ENCODE results near the gene DIO2. TPM values are rescaled to one million over a fixed set of nuclear protein-coding genes. Genes with fewer than 3 reads are reported as not detected.

Gene DIO2
- total and polyA plus RNA-seq, 4 experiments from 2014 or later = not detected

DNA sequence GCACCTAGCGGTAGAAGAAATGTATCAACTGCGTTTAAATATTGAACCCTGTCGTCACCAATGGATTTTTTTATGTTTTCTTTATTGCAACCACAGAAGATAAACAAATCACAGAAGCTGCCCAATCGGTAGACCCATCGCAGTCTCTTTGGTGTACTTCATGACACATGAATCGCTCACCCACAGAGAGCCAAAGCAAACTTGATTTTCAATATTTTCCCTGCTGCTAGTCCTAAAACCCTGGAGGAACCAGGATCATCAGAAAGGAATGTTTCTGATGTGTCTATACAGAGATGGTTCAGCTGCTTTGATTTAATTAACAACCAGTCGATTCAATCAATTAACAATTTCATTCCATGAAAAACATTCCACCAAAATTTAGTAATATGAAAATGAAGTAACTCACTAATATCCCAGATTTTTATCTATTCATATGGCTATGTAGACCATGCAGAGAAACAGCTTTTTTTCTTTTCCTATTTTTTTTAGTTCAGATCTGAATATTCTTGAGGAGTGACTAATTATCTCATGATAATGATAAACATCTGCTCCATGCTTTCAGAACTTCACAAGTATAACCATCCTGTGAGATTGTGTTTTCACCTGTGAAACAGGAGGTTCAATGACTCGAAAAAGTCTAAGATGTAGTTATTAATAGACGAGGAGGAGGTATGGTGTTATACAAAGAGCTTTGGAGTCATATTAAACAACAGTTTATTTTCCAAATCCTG, 46.1 kb downstream of the DIO2 start:
- H3K36me3 Mint-ChIP-seq = no peaks in the 10 kb centered on the region
- peaks cover 0 to 1% of the 10 kb centered on the region in 2 donors for H3K27me3 Mint-ChIP-seq
- H3K9me3 Mint-ChIP-seq = peaks cover 0 to 5% (median under 1%) of the 10 kb centered on the region in 8 donors
- intact Hi-C loops (cut with micrococcal nuclease) = no loop called here
- H3K4me3 Mint-ChIP-seq = no peak overlapping the region
- H3K4me1 Mint-ChIP-seq = no peaks in the 10 kb centered on the region
- DNase-seq = no peak
- no peaks in the 10 kb centered on the region for H3K27me3 ChIP-seq (ENCODE audit: insufficient read depth, low read length)
- H3K4me1 ChIP-seq (ENCODE audit: insufficient read depth, low read length) = no peaks in the 10 kb centered on the region
- H3K36me3 ChIP-seq (ENCODE audit: insufficient read depth, low read length) = no peaks in the 10 kb centered on the region
- no peak overlapping the region for H3K27ac Mint-ChIP-seq
- no peaks in the 10 kb centered on the region for H3K9me3 ChIP-seq (ENCODE audit: control insufficient read depth in 1 of 2, low read length in 2 of 2)
- CTCF ChIA-PET (ENCODE audit: partially characterized antibody) = no interaction called here
- H3K27ac ChIP-seq (ENCODE audit: low read depth, low read length) = no peak overlapping the region
- POLR2A ChIA-PET (ENCODE audit: partially characterized antibody) = no interaction called here
- no peak overlapping the region for H3K4me3 ChIP-seq (ENCODE audit: low read length in 2 of 2)

GRCh38 chr14:80152763-80153162, 58.5 kb downstream of the DIO2 start:
- no peak overlapping the region for H3K27ac Mint-ChIP-seq

DNA sequence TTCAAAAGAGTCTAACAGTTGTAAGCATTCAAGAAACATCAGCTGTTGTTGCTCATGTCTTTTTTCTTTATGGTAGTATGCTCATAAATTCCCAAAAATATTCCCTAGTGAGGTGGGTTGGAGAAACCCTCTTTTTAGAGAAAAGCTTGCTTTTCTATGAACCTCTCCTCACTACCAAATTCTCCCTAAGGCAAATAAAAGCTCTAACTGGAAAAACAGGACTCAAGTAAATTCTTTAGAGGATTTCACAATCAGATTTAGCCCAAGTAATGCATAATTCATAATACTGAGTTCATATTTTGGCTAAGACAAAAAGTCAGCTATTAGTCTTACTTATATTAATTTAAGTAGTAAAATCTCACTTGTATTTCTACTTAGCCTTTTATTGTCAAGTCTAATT, 59.1 kb downstream of the DIO2 start:
- H3K4me3 ChIP-seq (ENCODE audit: low read length in 2 of 2) = no peak overlapping the region
- ChIA-PET POLR2A (ENCODE audit: partially characterized antibody) (no interaction called here), CTCF (ENCODE audit: partially characterized antibody) (no interaction called here)
- H3K9me3 ChIP-seq (ENCODE audit: control insufficient read depth in 1 of 2, low read length in 2 of 2) = no peaks in the 10 kb centered on the region
- Mint-ChIP-seq H3K27me3 (no peaks in the 10 kb centered on the region), H3K27ac (no peak overlapping the region), H3K9me3 (peaks cover 0 to 7% (median 2%) of the 10 kb centered on the region in 8 donors), H3K36me3 (no peaks in the 10 kb centered on the region), H3K4me3 (no peak overlapping the region), H3K4me1 (no peaks in the 10 kb centered on the region)
- no peaks in the 10 kb centered on the region for H3K27me3 ChIP-seq (ENCODE audit: insufficient read depth, low read length)
- no peak overlapping the region for H3K27ac ChIP-seq (ENCODE audit: low read depth, low read length)
- no peaks in the 10 kb centered on the region for H3K36me3 ChIP-seq (ENCODE audit: insufficient read depth, low read length)
- H3K4me1 ChIP-seq (ENCODE audit: insufficient read depth, low read length) = no peaks in the 10 kb centered on the region
- DNase-seq = no peak
- intact Hi-C loops (cut with micrococcal nuclease) = no loop called here

More at GRCh38 chr14:80152763-80153162, 58.5 kb downstream of the DIO2 start:
- H3K4me1 ChIP-seq (ENCODE audit: insufficient read depth, low read length) = no peaks in the 10 kb centered on the region
- Mint-ChIP-seq H3K27me3 (no peaks in the 10 kb centered on the region), H3K4me3 (no peak overlapping the region), H3K36me3 (no peaks in the 10 kb centered on the region), H3K4me1 (no peaks in the 10 kb centered on the region), H3K9me3 (peaks cover 0 to 7% (median 2%) of the 10 kb centered on the region in 8 donors)
- H3K36me3 ChIP-seq (ENCODE audit: insufficient read depth, low read length) = no peaks in the 10 kb centered on the region
- DNase-seq = no peak
- ChIA-PET POLR2A (ENCODE audit: partially characterized antibody) (no interaction called here), CTCF (ENCODE audit: partially characterized antibody) (no interaction called here)
- no peak overlapping the region for H3K27ac ChIP-seq (ENCODE audit: low read depth, low read length)
- intact Hi-C loops (cut with micrococcal nuclease) = no loop called here
- no peaks in the 10 kb centered on the region for H3K9me3 ChIP-seq (ENCODE audit: control insufficient read depth in 1 of 2, low read length in 2 of 2)
- H3K4me3 ChIP-seq (ENCODE audit: low read length in 2 of 2) = no peak overlapping the region
- H3K27me3 ChIP-seq (ENCODE audit: insufficient read depth, low read length) = no peaks in the 10 kb centered on the region

DNA sequence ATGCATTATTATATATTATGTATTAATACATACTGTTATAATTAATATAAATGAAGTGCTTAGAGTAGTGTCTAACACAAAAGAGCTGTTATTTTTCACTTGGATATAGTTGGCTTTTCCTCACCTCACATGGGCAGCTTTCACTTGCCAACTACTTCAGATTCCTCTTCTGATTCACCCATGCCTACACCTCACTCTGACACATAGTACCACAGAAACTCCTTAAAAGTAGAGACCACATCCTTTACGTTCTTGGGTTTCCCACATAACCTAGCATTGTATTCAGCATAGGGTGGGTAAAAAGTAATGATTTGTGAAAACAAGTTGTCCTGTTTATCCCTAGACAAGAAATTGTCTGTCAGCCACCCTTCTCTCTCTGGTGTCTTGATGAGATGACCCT, 61.0 kb downstream of the DIO2 start:
- H3K27me3 ChIP-seq (ENCODE audit: insufficient read depth, low read length) = no peaks in the 10 kb centered on the region
- H3K27ac Mint-ChIP-seq = no peak overlapping the region
- no peaks in the 10 kb centered on the region for H3K9me3 ChIP-seq (ENCODE audit: control insufficient read depth in 1 of 2, low read length in 2 of 2)
- H3K36me3 Mint-ChIP-seq = no peaks in the 10 kb centered on the region
- H3K27ac ChIP-seq (ENCODE audit: low read depth, low read length) = no peak overlapping the region
- H3K4me1 ChIP-seq (ENCODE audit: insufficient read depth, low read length) = no peaks in the 10 kb centered on the region
- no peaks in the 10 kb centered on the region for H3K27me3 Mint-ChIP-seq
- no peak for DNase-seq
- H3K9me3 Mint-ChIP-seq = peaks cover 0 to 7% (median 1%) of the 10 kb centered on the region in 8 donors
- no peak overlapping the region for H3K4me3 Mint-ChIP-seq
- no peaks in the 10 kb centered on the region for H3K4me1 Mint-ChIP-seq
- intact Hi-C loops (cut with micrococcal nuclease) = no loop called here
- H3K36me3 ChIP-seq (ENCODE audit: insufficient read depth, low read length) = no peaks in the 10 kb centered on the region
- no peak overlapping the region for H3K4me3 ChIP-seq (ENCODE audit: low read length in 2 of 2)
- POLR2A ChIA-PET (ENCODE audit: partially characterized antibody) = no interaction called here
- CTCF ChIA-PET (ENCODE audit: partially characterized antibody) = no interaction called here
